Measurements from ENCODE around the gene TCEA2.

The TCEA2 gene

GRCh38 chr20:64036346-64037198 lies 26.4 kb upstream of the TCEA2 start:
- peak; percentile 7 for DNase-seq

- DNase-seq, result no peak
These were observed 25.9 kb upstream of the TCEA2 start for GRCh38 chr20:64037199-64037497.

- DNase-seq, result no peak
These were observed 25.3 kb upstream of the TCEA2 start for GRCh38 chr20:64037498-64038213.

- DNase-seq, result no peak
These were observed 24.8 kb upstream of the TCEA2 start for GRCh38 chr20:64038224-64038564.

GRCh38 chr20:64038565-64039292 lies 24.3 kb upstream of the TCEA2 start:
- peak; percentile 53 for DNase-seq

GRCh38 chr20:64039293-64040160 lies 23.5 kb upstream of the TCEA2 start:
- DNase-seq, result no peak

- no peak for DNase-seq
These were observed 22.6 kb upstream of the TCEA2 start for GRCh38 chr20:64040231-64041039.

- DNase-seq, result peak; percentile 63
These were observed 21.8 kb upstream of the TCEA2 start for GRCh38 chr20:64041040-64041780.

- no peak for DNase-seq
These were observed 21.3 kb upstream of the TCEA2 start for GRCh38 chr20:64041781-64042053.

GRCh38 chr20:64042054-64042781 lies 20.8 kb upstream of the TCEA2 start:
- DNase-seq, result peak; percentile 17

- no peak for DNase-seq
These were observed 19.2 kb upstream of the TCEA2 start for GRCh38 chr20:64043768-64044167.

GRCh38 chr20:64044484-64045247 lies 18.3 kb upstream of the TCEA2 start:
- DNase-seq, result no peak

GRCh38 chr20:64045346-64046011 lies 17.5 kb upstream of the TCEA2 start:
- no peak for DNase-seq

GRCh38 chr20:64047046-64047389 lies 16.0 kb upstream of the TCEA2 start:
- no peak for DNase-seq

- no peak for DNase-seq
These were observed 15.0 kb upstream of the TCEA2 start for GRCh38 chr20:64047968-64048401.

- no peak for DNase-seq
These were observed 14.5 kb upstream of the TCEA2 start for GRCh38 chr20:64048402-64049044.

GRCh38 chr20:64049060-64049877 lies 13.7 kb upstream of the TCEA2 start, which contains the start of gene SOX18:
TSS of gene SOX18 (minus strand) at chr20:64049639. CDS start at chr20:64049516, 123 bp downstream.
- no peak for DNase-seq

GRCh38 chr20:64049878-64050260 lies 13.1 kb upstream of the TCEA2 start:
- DNase-seq, result no peak
